Psoas muscle (tissue), 8 donors: ENCODE results near the gene THTPA. TPM values are rescaled to one million over a fixed set of nuclear protein-coding genes. Genes with fewer than 3 reads are reported as not detected.

Experiments used
- ATAC-seq, 4 donors: fragments of 200-7000 bp; cut with Tn5 transposase; one replicate each; pipeline ENCODE4 v1.9.1; 2020; ENCODE audit warnings: moderate library complexity in 3 of 4, mild to moderate bottlenecking in 2 of 4
- DNase-seq, 2 donors: peaks; one replicate each; pipeline ENCODE4 v3.0.0-alpha.2; 2020
- H3K27ac ChIP-seq: fragments of 200-600 bp; one replicate; pipeline ENCODE4 v1.8.0; 2022
- H3K27me3 ChIP-seq, 3 donors: fragments of 200-600 bp in 1 of 3; one replicate each; pipeline versions ENCODE4 v1.6.1 to v1.8.0; 2013 to 2022; ENCODE audit warnings: low read length in 2 of 3, mild to moderate bottlenecking in 2 of 3, moderate library complexity in 1 of 3; ENCODE audit not compliant: insufficient read depth in 3 of 3
- H3K36me3 ChIP-seq, 2 donors: fragments of 200-600 bp in 1 of 2; one replicate each; pipeline versions ENCODE4 v1.6.1 to v1.8.0; 2013 to 2022; ENCODE audit warnings: low read depth in 1 of 2, mild to moderate bottlenecking in 1 of 2, moderate library complexity in 1 of 2; ENCODE audit not compliant: insufficient read depth in 1 of 2
- H3K4me1 ChIP-seq: fragments of 200-600 bp; one replicate; pipeline ENCODE4 v1.8.0; 2022
- H3K4me3 ChIP-seq: fragments of 200-600 bp; one replicate; pipeline ENCODE4 v1.8.0; 2022; ENCODE audit warnings: mild to moderate bottlenecking
- H3K9me3 ChIP-seq: fragments of 200-600 bp; one replicate; pipeline ENCODE4 v1.8.0; 2022
- CTCF ChIP-seq: fragments of 200-600 bp; IDR thresholded peaks from one replicate; pipeline ENCODE4 v1.8.0; 2022; ENCODE audit warnings: antibody characterized with exemption
- WGBS, 3 donors: extraction: QIAGEN DNeasy Blood & Tissue Kit; methylation state at CpG; one replicate each; pipeline versions ENCODE4 v1.1.6 to v1.1.7; 2013; 5-methylcytosine and 5-hydroxymethylcytosine counted together
- intact Hi-C, 2 donors: fragments of 100-400 bp; cut with DNase I; formaldehyde crosslinking; loops; one replicate each; pipeline versions ENCODE4 v1.11.0 to v1.14.2; 2022
- polyA plus RNA-seq, 3 donors: library from polyadenylated mRNA; stranded (reverse); fragments of 200-250 nt; gene quantifications; one replicate each; pipeline ENCODE4 v1.2.3, GENCODE V29; 2013
- total RNA-seq, 4 donors: library from RNA; stranded (reverse); fragmentation: NEBNext Ultra II Directional in 2 of 4; extraction: Animal tissue kit (Norgen Biotek cat#: 25700) in 2 of 4; gene quantifications; one replicate each; pipeline versions ENCODE4 v1.2.1 to v1.2.4, GENCODE V29; 2021 to 2023
- donor health status: healthy with polysubstance abuse.
- donor health status: DM: no; HTN: no; CAD: no; lungs with moderate emphysema.
- donor health status: Bipolar disorder and iron deficiency.
- donor health status: healthy.
- donor health status: DM: yes; HTN: yes; CAD: no.
- donor health status: DM: no; HTN: no; CAD: no.
- donor health status: DM: no; HTN: no; CAD: no.
- donor health status: DM: yes; HTN: yes; CAD: no.

Gene THTPA
- total and polyA plus RNA-seq, 7 donors: 18.5 to 53.5 (median 26.0) TPM

DNA sequence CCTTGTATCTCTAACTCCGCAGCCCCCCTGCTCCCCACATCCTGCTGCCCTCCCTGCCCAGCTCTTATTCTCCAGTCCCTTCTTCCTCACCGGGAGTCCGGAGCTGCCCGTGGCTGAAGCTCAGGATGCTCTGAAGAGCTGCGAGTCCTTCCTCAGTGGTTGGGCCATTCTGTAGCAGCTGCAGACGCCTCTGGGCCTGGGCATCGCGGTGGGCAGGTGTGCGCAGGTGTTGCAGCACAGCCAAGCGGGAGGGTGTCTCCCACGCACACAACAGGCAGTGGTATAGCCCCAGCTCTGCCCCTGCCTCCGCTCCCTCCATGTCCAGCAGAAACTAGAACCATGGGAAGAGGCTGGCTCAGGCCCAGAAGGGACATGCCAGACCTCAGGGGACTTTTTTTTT lies 24.7 kb upstream of the THTPA start:
- 87 to 96% (median 88%) methylated on average over 12 of the region's 12 CpGs for WGBS, 3 donors

DNA sequence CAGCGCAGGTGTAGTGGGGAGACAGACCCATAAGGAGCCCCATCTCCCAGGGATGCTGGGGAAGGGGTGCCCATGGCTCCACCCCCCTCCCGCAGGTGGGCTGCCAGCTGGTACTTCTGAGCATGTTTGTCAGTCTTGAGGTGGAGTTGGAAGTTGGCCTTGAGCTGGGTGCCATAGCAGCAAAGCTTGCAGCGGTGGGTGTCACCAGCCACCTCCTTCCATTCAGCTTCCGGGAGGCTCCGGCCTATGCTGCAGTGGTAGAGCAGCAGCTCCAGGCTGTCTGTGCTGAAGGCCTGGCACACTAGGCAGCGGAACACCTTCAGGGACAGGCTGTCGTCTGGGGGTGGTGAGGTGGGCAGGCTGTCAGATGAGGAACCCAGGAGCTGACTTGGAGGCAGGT lies 23.4 kb upstream of the THTPA start:
- ATAC-seq: no peak
- WGBS, 3 donors: 91 to 100% (median 92%) methylated on average over 7 of the region's 7 CpGs
- DNase-seq: no peak
- no peak for TF ChIP-seq CTCF
- Histone ChIP-seq H3K4me3 (no peak overlapping the region), H3K36me3 (no peaks in the 10 kb centered on the region), H3K27me3 (peaks cover 0 to 2% (median 0%) of the 10 kb centered on the region in 3 donors), H3K9me3 (no peaks in the 10 kb centered on the region), H3K27ac (no peak overlapping the region), H3K4me1 (no peaks in the 10 kb centered on the region)
- intact Hi-C loops: no loop called here

More for the DNA sequence above, 24.7 kb upstream of the THTPA start:
- Histone ChIP-seq H3K4me3 (no peak overlapping the region), H3K27me3 (peaks cover 0 to 2% (median 0%) of the 10 kb centered on the region in 3 donors), H3K9me3 (no peaks in the 10 kb centered on the region), H3K27ac (no peak overlapping the region), H3K36me3 (no peaks in the 10 kb centered on the region), H3K4me1 (no peaks in the 10 kb centered on the region)
- intact Hi-C loops: no loop called here
- no peak for ATAC-seq
- TF ChIP-seq CTCF: no peak
- DNase-seq: no peak

- intact Hi-C loops: no loop called here
- no peak for DNase-seq
- Histone ChIP-seq H3K9me3 (no peaks in the 10 kb centered on the region), H3K4me3 (no peak overlapping the region), H3K36me3 (no peaks in the 10 kb centered on the region), H3K4me1 (no peaks in the 10 kb centered on the region), H3K27me3 (peaks cover 0 to 2% (median 0%) of the 10 kb centered on the region in 3 donors), H3K27ac (no peak overlapping the region)
- ATAC-seq: no peak
- TF ChIP-seq CTCF: no peak
- WGBS, 3 donors: 93 to 95% (median 95%) methylated on average over 16 of the region's 16 CpGs
Measured at GRCh38 chr14:23533652-23534435, 22.2 kb upstream of the THTPA start.

GRCh38 chr14:23535943-23536342 lies 20.1 kb upstream of the THTPA start:
- WGBS, 3 donors: 78 to 84% (median 79%) methylated on average over 4 of the region's 4 CpGs
- no peaks in the 10 kb centered on the region for H3K4me1 ChIP-seq
- peaks cover 0 to 2% (median 0%) of the 10 kb centered on the region in 3 donors for H3K27me3 ChIP-seq
- ATAC-seq: no peak
- intact Hi-C loops: loop anchor here in 1 of 2 donors (5.0 kb wide), 1 partner anchor 49 kb away; no protein-coding TSS in a partner anchor
- H3K36me3 ChIP-seq: no peaks in the 10 kb centered on the region
- no peak for TF ChIP-seq CTCF
- no peak overlapping the region for H3K4me3 ChIP-seq
- no peak overlapping the region for H3K27ac ChIP-seq
- H3K9me3 ChIP-seq: no peaks in the 10 kb centered on the region
- no peak for DNase-seq
